OCI-LY7 (cell line): ENCODE data around the gene FNDC5. TPM values are rescaled to one million over a fixed set of nuclear protein-coding genes. Genes with fewer than 3 reads are reported as not detected.

Experiments
- BruUV-seq: library from RNA; stranded (reverse); fragments of 400-500 nt; replicated peaks from 2 replicates; lab custom pipeline; 2021; lab: Mats Ljungman, UMichigan
- CTCF ChIA-PET: fragments of 300-600 bp; sonication (Branson Sonifier 250); formaldehyde crosslinking; loops from one replicate; lab custom pipeline; 2022; ENCODE audit warnings: antibody characterized with exemption; ENCODE audit not compliant: unreplicated experiment; lab: Charles Lee
- POLR2A ChIA-PET: fragments of 300-600 bp; sonication (Branson Sonifier 250); formaldehyde crosslinking; loops from one replicate; lab custom pipeline; 2022; ENCODE audit warnings: antibody characterized with exemption; lab: Charles Lee
- DNase-seq: peaks from one replicate; pipeline ENCODE4 v3.0.0-alpha.2; 2015; ENCODE audit warnings: low spot score
- H2AFZ ChIP-seq: fragments of 200-600 bp; sonication (generic), shearing (Covaris generic); 2 replicates; pipeline ENCODE4 v1.6.1; 2014; ENCODE audit warnings: mild to moderate bottlenecking, antibody characterized with exemption, low read length, moderate library complexity
- H3K27ac ChIP-seq: fragments of 200-600 bp; sonication (generic); 2 replicates; pipeline ENCODE4 v1.5.1; 2014; ENCODE audit warnings: mixed run types, low read depth, mild to moderate bottlenecking, moderate library complexity, low read length, inconsistent platforms; ENCODE audit not compliant: poor library complexity, severe bottlenecking
- H3K36me3 ChIP-seq: fragments of 200-600 bp; sonication (generic); 2 replicates; pipeline ENCODE4 v1.6.1; 2014; ENCODE audit warnings: mild to moderate bottlenecking, antibody characterized with exemption, low read length, moderate library complexity, mixed read lengths; ENCODE audit not compliant: insufficient read depth
- H3K4me1 ChIP-seq: fragments of 200-600 bp; sonication (generic); 2 replicates; pipeline ENCODE4 v1.5.1; 2014; ENCODE audit warnings: mild to moderate bottlenecking, low read length; ENCODE audit not compliant: insufficient read depth, poor library complexity, severe bottlenecking
- H3K4me2 ChIP-seq: fragments of 200-600 bp; sonication (generic); 2 replicates; pipeline ENCODE4 v1.6.1; 2014; ENCODE audit warnings: mild to moderate bottlenecking, low read length
- H3K4me3 ChIP-seq: fragments of 200-600 bp; sonication (generic); 2 replicates; pipeline ENCODE4 v1.5.1; 2014; ENCODE audit warnings: mild to moderate bottlenecking, low read depth, low read length; ENCODE audit not compliant: poor library complexity, severe bottlenecking
- H3K79me2 ChIP-seq: fragments of 200-600 bp; sonication (generic); 2 replicates; pipeline ENCODE4 v1.6.1; 2016; ENCODE audit warnings: low read depth, mild to moderate bottlenecking, low read length, moderate library complexity, mixed read lengths; ENCODE audit not compliant: insufficient read depth
- H3K9me2 ChIP-seq: fragments of 200-600 bp; sonication (generic); 2 replicates; pipeline ENCODE4 v1.6.1; 2016; ENCODE audit warnings: mild to moderate bottlenecking, low read length, mixed read lengths; ENCODE audit not compliant: insufficient read depth
- H3K9me3 ChIP-seq: fragments of 200-600 bp; sonication (generic); 2 replicates; pipeline ENCODE4 v1.6.1; 2014; ENCODE audit warnings: mild to moderate bottlenecking, mixed run types, low read length, mixed read lengths
- H4K20me1 ChIP-seq: fragments of 200-600 bp; sonication (generic); 2 replicates; pipeline ENCODE4 v1.6.1; 2014; ENCODE audit warnings: mild to moderate bottlenecking, antibody characterized with exemption, low read length, moderate library complexity, mixed read lengths; ENCODE audit not compliant: insufficient read depth
- CTCF ChIP-seq: fragments of 200-600 bp; sonication (generic); conservative IDR thresholded peaks from 2 replicates; pipeline ENCODE4 v1.5.1; 2014; ENCODE audit warnings: mild to moderate bottlenecking, antibody characterized with exemption, low read length, moderate library complexity, mixed read lengths
- EZH2phosphoT487 ChIP-seq: fragments of 200-600 bp; sonication (generic); IDR thresholded peaks from 2 replicates; pipeline ENCODE4 v1.6.1; 2018; ENCODE audit warnings: low read depth, borderline replicate concordance, mild to moderate bottlenecking, mixed run types, antibody characterized with exemption, low read length, moderate library complexity, mixed read lengths
- intact Hi-C: fragments of 100-400 bp; cut with micrococcal nuclease; formaldehyde crosslinking; loops from one replicate; pipeline ENCODE4 v1.10.0; 2022; ENCODE audit not compliant: unreplicated experiment
- total RNA-seq, 2 experiments: library from RNA; depleted of rRNA in 1 of 2; stranded (reverse); fragments of >200 nt in 1 of 2; shearing (Covaris generic) in 1 of 2; gene quantifications; 2 replicates each; pipeline ENCODE4 v1.2.3, GENCODE V29; 2014 to 2022

FNDC5 gene
- total RNA-seq, 2 experiments from 2014 or later = not detected

- POLR2A ChIA-PET = no interaction called here
- no peak for DNase-seq
- TF ChIP-seq EZH2phosphoT487 (no peak), CTCF (no peak)
Observed at GRCh38 chr1:32861904-32862695, 8.6 kb downstream of the FNDC5 start.

GRCh38 chr1:32860566-32860965, 10.1 kb downstream of the FNDC5 start:
- CTCF ChIA-PET = no interaction called here
- DNase-seq = no peak
- Histone ChIP-seq H3K36me3 (peaks cover 69% of the 10 kb centered on the region), H3K27ac (no peak overlapping the region), H4K20me1 (no peaks in the 10 kb centered on the region), H3K4me2 (no peak overlapping the region), H3K9me3 (no peaks in the 10 kb centered on the region), H3K4me3 (no peak overlapping the region), H3K9me2 (no peaks in the 10 kb centered on the region), H3K79me2 (no peaks in the 10 kb centered on the region), H2AFZ (no peak overlapping the region), H3K4me1 (no peaks in the 10 kb centered on the region)
- no peak for TF ChIP-seq CTCF
- TF ChIP-seq EZH2phosphoT487 = no peak
- intact Hi-C loops = no loop called here
- BruUV-seq = no TSS peak
- POLR2A ChIA-PET = interaction anchor here (1.7 kb wide), 1 partner anchor 12 kb away, joined by 4 read pairs; no protein-coding TSS in a partner anchor

More at GRCh38 chr1:32861904-32862695, 8.6 kb downstream of the FNDC5 start:
- intact Hi-C loops = no loop called here
- H3K9me2 ChIP-seq = no peaks in the 10 kb centered on the region
- no peak overlapping the region for H3K27ac ChIP-seq
- no peak overlapping the region for H2AFZ ChIP-seq
- H3K4me3 ChIP-seq = no peak overlapping the region
- CTCF ChIA-PET = no interaction called here
- BruUV-seq = no TSS peak
- H3K9me3 ChIP-seq = no peaks in the 10 kb centered on the region
- H3K4me1 ChIP-seq = no peaks in the 10 kb centered on the region
- no peaks in the 10 kb centered on the region for H3K79me2 ChIP-seq
- H3K36me3 ChIP-seq = peaks cover 53% of the 10 kb centered on the region
- H3K4me2 ChIP-seq = no peak overlapping the region
- H4K20me1 ChIP-seq = no peaks in the 10 kb centered on the region

GRCh38 chr1:32859915-32860314, 10.8 kb downstream of the FNDC5 start:
- no peaks in the 10 kb centered on the region for H3K9me2 ChIP-seq
- DNase-seq = no peak
- H3K4me2 ChIP-seq = no peak overlapping the region
- no TSS peak for BruUV-seq
- H2AFZ ChIP-seq = no peak overlapping the region
- no peak overlapping the region for H3K4me3 ChIP-seq
- intact Hi-C loops = no loop called here
- H3K27ac ChIP-seq = no peak overlapping the region
- CTCF ChIA-PET = interaction anchor here (1.3 kb wide), 1 partner anchor 16 kb away, joined by 3 read pairs; no protein-coding TSS in a partner anchor
- H3K4me1 ChIP-seq = no peaks in the 10 kb centered on the region
- H4K20me1 ChIP-seq = no peaks in the 10 kb centered on the region
- POLR2A ChIA-PET = interaction anchor here (1.7 kb wide), 1 partner anchor 12 kb away, joined by 4 read pairs; no protein-coding TSS in a partner anchor
- H3K79me2 ChIP-seq = no peaks in the 10 kb centered on the region
- H3K9me3 ChIP-seq = no peaks in the 10 kb centered on the region
- H3K36me3 ChIP-seq = peaks cover 75% of the 10 kb centered on the region
- TF ChIP-seq CTCF = no peak
- TF ChIP-seq EZH2phosphoT487 = no peak
